Activated CD4-positive, alpha-beta T cell treated with anti-CD3 and anti-CD28 coated beads, Interleukin-2, amount 50 U/mL, for 24 hours (primary cell): Measurements from ENCODE around the gene COL19A1.

Source experiments
- DNase-seq, 2 donors: peaks; one replicate each; pipeline ENCODE4 v3.0.0-alpha.2; 2020; ENCODE audit warnings: low read depth in 1 of 2, low spot score in 1 of 2

Gene COL19A1

GRCh38 chr6:70219943-70220613 lies 353.7 kb downstream of the COL19A1 start:
- no peak for DNase-seq

GRCh38 chr6:70221025-70221714 lies 354.8 kb downstream of the COL19A1 start:
- no peak for DNase-seq

GRCh38 chr6:70221715-70222438 lies 355.5 kb downstream of the COL19A1 start:
- DNase-seq, result no peak

GRCh38 chr6:70222439-70222749 lies 356.0 kb downstream of the COL19A1 start:
- no peak for DNase-seq

DNA sequence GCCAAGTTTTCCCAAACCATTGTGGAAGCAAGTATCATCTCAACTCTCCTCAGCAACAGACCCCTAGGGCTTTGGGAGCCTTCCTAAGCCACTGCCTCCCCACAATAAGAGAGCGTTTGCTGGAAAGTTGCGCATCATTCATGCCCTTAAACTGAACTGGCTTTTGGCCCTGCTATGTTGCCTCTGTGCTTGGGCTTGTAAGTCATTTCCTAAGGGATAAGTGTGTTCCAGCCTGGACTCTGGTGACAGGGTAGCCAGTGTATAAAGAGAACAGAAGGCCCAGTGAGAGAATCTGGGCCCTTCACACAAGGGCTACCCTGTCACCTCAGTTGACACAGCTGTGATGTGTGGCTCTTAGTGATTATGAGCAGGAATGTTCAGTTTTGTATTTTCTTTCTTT lies 358.7 kb downstream of the COL19A1 start:
- no peak for DNase-seq

GRCh38 chr6:70231311-70231710 lies 365.0 kb downstream of the COL19A1 start:
- no peak for DNase-seq

DNA sequence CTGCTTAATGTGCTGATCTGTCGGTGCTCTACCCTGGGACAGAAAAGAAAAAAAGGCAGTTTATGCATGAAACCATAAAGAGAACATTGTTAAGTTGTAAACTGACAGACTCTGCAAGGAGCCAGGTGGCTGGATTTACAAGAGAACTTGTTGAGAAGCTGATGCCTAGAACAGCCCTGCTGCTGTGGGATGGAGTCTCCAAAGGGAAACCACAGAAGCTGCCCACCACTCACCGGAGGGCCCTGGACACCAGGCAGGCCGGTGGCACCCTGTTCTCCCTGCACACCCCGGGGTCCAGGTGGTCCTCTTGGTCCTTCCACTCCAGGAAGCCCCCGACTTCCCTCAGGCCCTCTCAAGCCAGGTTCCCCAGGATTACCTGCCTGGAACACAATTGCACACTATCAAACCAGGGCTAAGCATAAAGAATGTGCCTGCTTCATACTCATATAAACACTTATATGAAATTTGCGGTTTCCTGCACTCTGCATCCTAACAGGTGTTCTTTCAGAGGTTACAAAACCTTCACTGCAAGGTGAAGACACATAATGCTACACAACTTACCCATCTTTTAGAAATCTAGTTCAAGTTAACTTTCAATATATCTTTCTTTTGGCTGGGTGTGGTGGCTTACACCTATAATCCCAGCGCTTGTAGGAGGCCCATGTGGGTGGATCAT lies 368.3 kb downstream of the COL19A1 start:
- no peak for DNase-seq

GRCh38 chr6:70236343-70236742 lies 370.0 kb downstream of the COL19A1 start:
- DNase-seq, result no peak

DNA sequence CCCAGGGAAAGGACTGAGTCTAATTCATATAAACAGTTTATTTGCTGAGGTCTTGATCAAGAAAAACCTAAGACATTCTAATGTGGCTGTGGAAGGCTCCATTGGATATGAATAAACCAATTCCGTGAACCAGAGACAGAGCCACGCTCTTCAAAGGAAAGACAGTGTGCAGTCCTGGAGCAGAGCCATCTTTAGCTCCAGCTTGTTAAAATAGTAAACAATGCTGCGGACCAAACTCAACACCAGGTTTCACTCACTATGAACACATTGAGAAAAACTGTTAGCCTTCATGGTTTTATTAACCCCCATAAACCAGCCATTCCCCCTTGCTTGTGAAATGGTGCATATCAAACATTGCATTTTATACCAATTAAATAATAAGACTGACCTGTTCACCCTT lies 374.7 kb downstream of the COL19A1 start:
- DNase-seq, result no peak

DNA sequence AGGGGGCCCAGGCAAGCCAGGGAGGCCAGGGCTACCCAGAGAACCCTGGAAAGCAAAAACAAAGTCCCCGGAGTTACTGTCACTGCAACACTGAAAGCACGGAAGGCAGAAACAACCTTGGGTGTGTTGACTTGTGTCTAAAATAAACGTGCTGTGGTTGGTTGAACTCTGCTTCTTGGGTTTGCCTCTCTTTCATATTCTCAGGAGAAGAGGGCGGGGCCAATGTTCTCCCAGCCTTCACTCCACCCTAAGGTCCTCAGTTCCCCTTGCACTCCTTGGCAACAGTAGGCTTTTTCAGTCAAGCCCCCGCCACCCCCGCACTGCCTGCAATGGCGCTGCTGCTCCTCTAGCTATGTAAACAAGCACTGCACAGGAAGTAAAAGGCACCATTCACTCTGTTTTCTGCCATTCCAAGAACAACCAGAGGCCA lies 375.6 kb downstream of the COL19A1 start:
- no peak for DNase-seq

DNA sequence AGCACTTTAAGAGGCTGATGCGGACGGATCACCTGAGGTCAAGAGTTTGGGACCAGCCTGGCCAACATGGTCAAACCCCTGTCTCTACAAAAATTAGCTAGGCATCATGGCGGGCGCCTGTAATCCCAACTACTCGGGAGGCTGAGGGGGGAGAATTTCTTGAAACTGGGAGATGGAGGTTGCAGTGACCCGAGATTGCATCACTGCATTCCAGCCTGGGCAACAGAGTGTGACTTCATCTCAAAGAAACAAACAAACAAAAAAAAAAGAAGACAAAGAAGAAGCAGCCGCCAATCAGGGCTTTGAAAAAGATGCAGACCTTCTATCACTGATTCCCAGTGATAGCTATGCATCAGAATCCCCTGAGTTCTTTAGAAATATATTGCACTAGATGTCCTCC lies 379.8 kb downstream of the COL19A1 start:
- no peak for DNase-seq

DNA sequence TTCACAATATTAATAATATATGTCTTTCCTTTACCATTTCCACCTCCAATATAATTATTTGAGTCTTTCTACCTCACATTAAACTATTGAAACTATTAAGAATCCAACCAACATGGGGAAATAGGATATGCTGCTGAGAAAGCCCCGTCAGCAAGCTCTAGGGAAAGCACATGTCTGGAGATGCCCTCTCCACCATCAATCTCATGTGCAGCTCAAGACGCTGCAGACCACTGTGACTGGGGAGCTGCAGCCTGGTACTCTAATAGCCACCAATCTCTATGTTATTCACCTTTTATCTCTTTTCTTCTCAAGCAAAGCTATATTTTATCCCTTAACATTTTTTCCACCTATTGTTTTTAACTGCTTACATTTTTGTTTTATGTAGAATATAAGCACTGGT lies 386.2 kb downstream of the COL19A1 start:
- no peak for DNase-seq

GRCh38 chr6:70253923-70254322 lies 387.6 kb downstream of the COL19A1 start:
- no peak for DNase-seq

- DNase-seq, result no peak
Measured at GRCh38 chr6:70254784-70255183, 388.4 kb downstream of the COL19A1 start.

DNA sequence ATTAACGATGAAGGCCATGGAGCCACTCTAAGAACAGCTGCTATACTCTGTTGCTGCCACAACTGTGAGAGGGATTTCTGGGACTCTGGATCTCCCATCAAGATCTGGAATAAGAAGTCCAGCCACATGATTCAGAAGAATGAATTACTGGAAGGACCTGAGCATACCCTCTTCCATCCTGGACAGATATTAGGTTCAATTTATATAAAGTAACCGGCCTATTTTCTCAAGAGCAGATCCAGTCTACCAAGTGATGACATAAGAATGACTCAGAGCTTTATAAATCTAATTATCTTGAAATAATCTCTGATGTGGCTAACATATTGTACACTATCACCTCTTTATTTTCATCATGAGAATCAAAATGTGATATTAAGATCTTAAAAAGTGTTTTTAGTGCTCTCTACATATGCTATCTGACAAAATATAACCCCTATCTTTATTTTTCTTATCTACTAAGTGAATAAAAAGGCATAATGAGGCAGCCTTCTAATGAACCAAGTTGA lies 391.5 kb downstream of the COL19A1 start:
- DNase-seq, result no peak

- DNase-seq, result no peak
Measured at GRCh38 chr6:70258483-70258882, 392.1 kb downstream of the COL19A1 start.
